Natural killer cell (primary cell): ENCODE results near the gene CNGA2. TPM values are rescaled to one million over a fixed set of nuclear protein-coding genes. Genes with fewer than 3 reads are reported as not detected.

Source experiments
- ATAC-seq, 3 donors: fragments of 150-1000 bp in 2 of 3; fragments of 200-7000 bp in 1 of 3; cut with Tn5 transposase; 1 replicate in 1 of 3; 2 replicates in 2 of 3; pipeline ENCODE4 v1.10.0; 2021; ENCODE audit warnings: mild to moderate bottlenecking in 2 of 3, moderate library complexity in 2 of 3
- DNase-seq, 2 donors: peaks; one replicate each; pipeline versions ENCODE4 v3.0.0 to v3.0.0-alpha.2; 2013 to 2021; ENCODE audit warnings: mixed read lengths in 1 of 2
- H3K27ac ChIP-seq: one replicate; pipeline ENCODE4 v1.5.1; 2013; ENCODE audit warnings: mild to moderate bottlenecking, low read length
- H3K27me3 ChIP-seq: one replicate; pipeline ENCODE4 v1.6.1; 2013; ENCODE audit warnings: low read length; ENCODE audit not compliant: control insufficient read depth, insufficient read depth
- H3K36me3 ChIP-seq: one replicate; pipeline ENCODE4 v1.6.1; 2013; ENCODE audit warnings: low read length; ENCODE audit not compliant: control insufficient read depth, insufficient read depth
- H3K4me1 ChIP-seq: one replicate; pipeline ENCODE4 v1.6.1; 2013; ENCODE audit warnings: low read length; ENCODE audit not compliant: control insufficient read depth, insufficient read depth
- H3K4me3 ChIP-seq: one replicate; pipeline ENCODE4 v1.5.1; 2013; ENCODE audit warnings: low read length
- H3K9me3 ChIP-seq: one replicate; pipeline ENCODE4 v1.6.1; 2013; ENCODE audit warnings: low read length; ENCODE audit not compliant: control insufficient read depth, insufficient read depth
- H3K27ac Mint-ChIP-seq, 2 donors: one replicate each; pipeline ENCODE4 v1.8.0; 2022; ENCODE audit warnings: mild to moderate bottlenecking in 2 of 2, mixed read lengths in 2 of 2, moderate library complexity in 1 of 2
- H3K27me3 Mint-ChIP-seq, 2 donors: one replicate each; pipeline ENCODE4 v1.8.0; 2022; ENCODE audit warnings: low read depth in 2 of 2, mixed read lengths in 2 of 2
- H3K36me3 Mint-ChIP-seq: one replicate; pipeline ENCODE4 v1.8.0; 2022; ENCODE audit warnings: mixed read lengths
- H3K4me1 Mint-ChIP-seq, 2 donors: one replicate each; pipeline ENCODE4 v1.8.0; 2022; ENCODE audit warnings: mixed read lengths in 2 of 2
- H3K4me3 Mint-ChIP-seq: one replicate; pipeline ENCODE4 v1.8.0; 2022; ENCODE audit warnings: mild to moderate bottlenecking, moderate library complexity, mixed read lengths
- H3K9me3 Mint-ChIP-seq, 2 donors: one replicate each; pipeline ENCODE4 v1.8.0; 2022; ENCODE audit warnings: mixed read lengths in 2 of 2
- CTCF ChIP-seq: fragments of 200-600 bp; IDR thresholded peaks from one replicate; pipeline ENCODE4 v1.8.0; 2022; ENCODE audit warnings: antibody characterized with exemption
- WGBS: methylation state at CpG from one replicate; pipeline ENCODE4 v1.1.7; 2013; ENCODE audit warnings: missing lambda C conversion rate; ENCODE audit not compliant: insufficient coverage; 5-methylcytosine and 5-hydroxymethylcytosine counted together
- intact Hi-C: fragments of 100-400 bp; cut with micrococcal nuclease; formaldehyde crosslinking; loops from one replicate; pipeline ENCODE4 v1.14.2; 2022
- total RNA-seq, 4 donors: library from RNA; stranded (reverse); fragments of 120-200 nt in 1 of 4; gene quantifications; one replicate each; pipeline versions ENCODE4 v1.2.3 to v1.2.4, GENCODE V29; 2013 to 2022

CNGA2 gene
- total RNA-seq, 3 donors from 2014 or later (not counting 1 experiment from before 2014, with no cell fraction given), result not detected

GRCh38 chrX:151701071-151701470, 33.5 kb upstream of the CNGA2 start:
- ATAC-seq (no peak), DNase-seq (no peak)
- H3K4me1 ChIP-seq, result no peaks in the 10 kb centered on the region
- peaks cover 0 to 6% of the 10 kb centered on the region in 2 donors for H3K27me3 Mint-ChIP-seq
- H3K9me3 ChIP-seq, result no peaks in the 10 kb centered on the region
- no peak for TF ChIP-seq CTCF
- H3K4me1 Mint-ChIP-seq, result no peaks in the 10 kb centered on the region
- no peak overlapping the region for H3K27ac Mint-ChIP-seq
- H3K36me3 ChIP-seq, result no peaks in the 10 kb centered on the region
- no peak overlapping the region for H3K27ac ChIP-seq
- no peak overlapping the region for H3K4me3 Mint-ChIP-seq
- intact Hi-C loops, result no loop called here
- WGBS, result 100% methylated on average over 1 of the region's 4 CpGs
- H3K9me3 Mint-ChIP-seq, result no peaks in the 10 kb centered on the region
- H3K4me3 ChIP-seq, result no peak overlapping the region
- H3K27me3 ChIP-seq, result no peaks in the 10 kb centered on the region
- no peaks in the 10 kb centered on the region for H3K36me3 Mint-ChIP-seq

- intact Hi-C loops, result no loop called here
- H3K27me3 ChIP-seq, result no peaks in the 10 kb centered on the region
- DNase-seq (no peak), ATAC-seq (no peak)
- Mint-ChIP-seq H3K4me3 (no peak overlapping the region), H3K27ac (no peak overlapping the region), H3K4me1 (no peaks in the 10 kb centered on the region), H3K36me3 (no peaks in the 10 kb centered on the region), H3K27me3 (peaks cover 0 to 6% of the 10 kb centered on the region in 2 donors), H3K9me3 (no peaks in the 10 kb centered on the region)
- H3K9me3 ChIP-seq, result no peaks in the 10 kb centered on the region
- H3K4me3 ChIP-seq, result no peak overlapping the region
- no peaks in the 10 kb centered on the region for H3K4me1 ChIP-seq
- no peak for TF ChIP-seq CTCF
- no peak overlapping the region for H3K27ac ChIP-seq
- no peaks in the 10 kb centered on the region for H3K36me3 ChIP-seq
- WGBS, result 87% methylated on average over 4 of the region's 7 CpGs
These were observed 33.0 kb upstream of the CNGA2 start for GRCh38 chrX:151701531-151701930.

GRCh38 chrX:151702026-151702714, 32.4 kb upstream of the CNGA2 start:
- H3K9me3 Mint-ChIP-seq, result no peaks in the 10 kb centered on the region
- ATAC-seq (no peak), DNase-seq (no peak)
- 76% methylated on average over 8 of the region's 9 CpGs for WGBS
- H3K4me3 ChIP-seq, result no peak overlapping the region
- TF ChIP-seq CTCF, result no peak
- H3K27ac ChIP-seq, result no peak overlapping the region
- H3K4me1 Mint-ChIP-seq, result no peaks in the 10 kb centered on the region
- H3K27me3 ChIP-seq, result no peaks in the 10 kb centered on the region
- H3K36me3 ChIP-seq, result no peaks in the 10 kb centered on the region
- H3K27me3 Mint-ChIP-seq, result no peaks in the 10 kb centered on the region
- no peaks in the 10 kb centered on the region for H3K36me3 Mint-ChIP-seq
- no peak overlapping the region for H3K4me3 Mint-ChIP-seq
- H3K27ac Mint-ChIP-seq, result no peak overlapping the region
- no peaks in the 10 kb centered on the region for H3K4me1 ChIP-seq
- intact Hi-C loops, result no loop called here
- H3K9me3 ChIP-seq, result no peaks in the 10 kb centered on the region
